Fibroblast of gingiva (primary cell): ENCODE results near the gene FAM110C.
"Not testable (repeated sequence)": the region's sequence is repeated elsewhere in the genome, so short reads cannot be mapped to it uniquely, and the experiment has no call there.

Source experiments
- DNase-seq: peaks from one replicate; pipeline ENCODE4 v3.0.0-alpha.2; 2011; ENCODE audit warnings: low read depth

The FAM110C gene

DNA sequence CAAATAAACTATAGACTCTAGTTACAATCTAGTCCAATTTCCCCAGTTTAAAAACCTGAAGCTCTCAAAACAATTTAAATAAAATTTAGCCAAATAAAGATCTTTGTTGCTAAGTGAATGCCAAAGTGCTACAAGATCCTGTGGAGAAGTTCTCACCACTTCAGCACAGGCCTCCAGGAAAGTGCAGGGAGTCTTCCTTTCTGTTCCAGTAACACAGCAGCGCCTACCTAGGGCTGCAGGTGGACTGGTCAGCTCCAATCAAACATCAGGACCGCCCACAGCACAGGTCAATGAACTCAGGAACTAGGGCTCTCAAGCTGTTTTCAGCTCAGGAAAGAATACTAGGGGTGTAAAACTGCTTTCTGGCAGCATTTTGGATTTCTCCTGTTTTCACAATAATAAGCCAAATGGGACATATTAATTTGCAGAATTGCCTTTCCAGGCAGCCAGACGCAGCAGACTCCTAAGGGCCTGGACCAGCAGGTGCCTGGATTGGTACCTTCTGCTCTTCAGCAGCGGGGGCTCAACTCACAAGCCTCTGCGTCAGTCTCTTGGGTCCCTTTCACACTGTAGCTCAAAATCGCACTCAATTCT is 1.5 kb downstream of the FAM110C start:
- no peak for DNase-seq

GRCh38 chr2:42788-43187 is 3.5 kb downstream of the FAM110C start:
- no peak for DNase-seq

- DNase-seq: no peak
Measured at GRCh38 chr2:40465-40864, 5.8 kb downstream of the FAM110C start.

GRCh38 chr2:38155-38554 is 8.2 kb downstream of the FAM110C start:
- no peak for DNase-seq

DNA sequence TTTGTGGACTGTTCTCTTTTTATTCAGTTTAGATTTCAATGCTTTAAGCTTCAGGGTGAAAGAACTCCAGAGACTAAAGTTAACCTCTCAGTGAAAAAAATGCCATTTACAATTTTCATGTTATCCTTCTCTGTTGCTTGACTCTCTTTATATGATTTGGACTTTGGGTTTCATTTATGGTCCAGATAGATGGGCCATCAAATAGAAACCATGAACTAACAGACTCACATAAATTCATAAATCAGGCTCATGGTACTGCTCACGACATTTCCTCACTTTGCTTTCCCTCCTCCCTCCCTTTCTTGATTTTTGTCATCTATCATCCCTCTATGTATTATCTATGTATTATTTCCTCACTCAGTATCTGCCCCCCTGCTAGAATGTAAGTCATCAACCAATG is 10.0 kb downstream of the FAM110C start:
- DNase-seq: no peak

GRCh38 chr2:35852-36251 is 10.5 kb downstream of the FAM110C start:
- DNase-seq: no peak

- DNase-seq: no peak
Measured at GRCh38 chr2:33620-34019, 12.7 kb downstream of the FAM110C start.

GRCh38 chr2:32068-32467 is 14.2 kb downstream of the FAM110C start:
- DNase-seq: no peak

GRCh38 chr2:29253-29652 is 17.1 kb downstream of the FAM110C start:
- no peak for DNase-seq

DNA sequence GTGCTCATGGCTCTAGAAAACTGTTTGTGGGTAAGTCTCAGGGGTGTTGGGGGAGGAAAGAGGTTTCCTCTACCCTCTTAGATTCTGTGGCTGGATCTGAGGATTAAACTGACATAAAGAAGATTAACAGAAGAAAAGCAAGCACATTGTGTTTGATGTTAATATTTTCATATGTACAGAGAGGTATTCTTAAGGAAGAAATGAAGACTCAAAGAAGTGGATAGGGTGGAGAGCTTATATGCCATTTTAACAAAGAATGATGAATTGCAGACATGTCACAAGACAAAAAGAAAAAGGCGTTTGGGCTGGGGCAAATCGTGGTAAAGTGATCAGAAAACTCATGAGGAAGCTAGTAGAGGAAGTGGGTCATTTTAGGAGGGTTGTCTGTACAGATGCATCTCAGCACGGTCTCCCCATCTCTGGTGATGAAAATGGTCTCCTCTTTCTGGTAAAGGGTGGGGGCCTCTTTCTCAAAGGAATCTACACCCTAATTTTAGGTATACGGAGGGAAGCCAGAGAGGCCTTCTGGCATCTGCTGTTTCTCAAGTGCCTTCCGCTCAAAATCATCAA is 17.8 kb downstream of the FAM110C start:
- no peak for DNase-seq

DNA sequence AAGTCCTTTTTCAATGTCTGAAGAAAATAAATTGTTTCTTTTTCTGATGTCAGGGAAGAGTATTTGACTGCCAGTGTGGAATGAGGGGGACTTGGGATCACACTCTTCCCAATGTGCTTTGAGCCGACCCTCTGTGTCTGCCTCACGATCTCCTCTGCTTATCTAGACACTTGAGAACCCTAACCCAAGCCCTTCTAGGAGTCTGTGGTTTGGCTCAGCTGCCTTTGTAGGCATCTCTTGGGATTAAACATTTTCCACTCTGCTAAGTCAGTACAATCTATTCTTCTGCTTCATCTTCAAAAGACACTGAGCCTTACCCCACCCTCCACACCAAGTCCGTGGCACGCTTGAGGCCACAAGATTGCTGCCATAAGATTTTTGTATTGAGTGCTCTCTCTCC is 19.4 kb downstream of the FAM110C start:
- no peak for DNase-seq

GRCh38 chr2:25543-25942 is 20.8 kb downstream of the FAM110C start:
- no peak for DNase-seq

DNA sequence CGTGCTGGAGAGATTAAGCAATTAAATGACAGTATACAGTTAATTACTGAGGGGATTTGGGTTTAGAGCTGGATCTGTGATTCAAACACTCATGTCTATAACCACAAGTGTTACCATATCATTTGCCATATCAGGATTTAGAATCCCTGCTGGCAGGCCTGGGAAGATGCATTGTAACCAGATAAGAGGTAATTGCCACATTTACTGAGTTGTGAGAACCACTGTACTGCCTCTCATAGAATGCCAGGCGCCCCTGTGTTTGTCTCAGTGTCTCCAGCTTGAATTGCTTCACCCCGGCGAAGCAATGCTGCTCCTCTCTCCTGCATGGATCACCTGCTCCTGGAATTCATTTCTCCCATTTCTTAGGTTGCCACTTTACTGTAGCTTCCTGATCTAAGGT is 21.7 kb downstream of the FAM110C start:
- not testable (repeated sequence) for DNase-seq

GRCh38 chr2:24107-24506 is 22.2 kb downstream of the FAM110C start:
- DNase-seq: no peak

- no peak for DNase-seq
Measured at GRCh38 chr2:23283-23682, 23.0 kb downstream of the FAM110C start.

- DNase-seq: not testable (repeated sequence)
Measured at GRCh38 chr2:22244-22643, 24.1 kb downstream of the FAM110C start.

DNA sequence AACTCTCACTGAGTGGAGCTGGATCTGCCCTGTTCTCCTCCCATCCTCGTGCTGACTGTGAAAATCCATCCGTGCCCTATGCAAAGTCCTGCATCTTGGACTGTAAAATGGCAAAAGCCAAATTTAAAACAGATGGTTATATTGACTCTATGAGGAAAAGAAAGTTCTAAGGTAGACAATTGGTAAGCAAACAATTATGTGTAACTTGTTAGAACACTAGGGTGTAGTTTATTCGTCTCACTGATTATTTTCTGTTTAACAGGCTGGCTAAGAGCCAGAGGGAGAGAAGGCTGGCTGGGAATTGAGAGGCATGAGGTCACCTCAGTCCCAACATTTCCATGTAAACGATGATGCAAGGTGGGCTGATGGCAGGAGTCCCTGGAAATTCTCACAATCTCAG is 26.0 kb downstream of the FAM110C start:
- DNase-seq: not testable (repeated sequence)

GRCh38 chr2:19505-19904 is 26.8 kb downstream of the FAM110C start:
- DNase-seq: no peak

- DNase-seq: no peak
Measured at GRCh38 chr2:18402-19271, 27.7 kb downstream of the FAM110C start.

DNA sequence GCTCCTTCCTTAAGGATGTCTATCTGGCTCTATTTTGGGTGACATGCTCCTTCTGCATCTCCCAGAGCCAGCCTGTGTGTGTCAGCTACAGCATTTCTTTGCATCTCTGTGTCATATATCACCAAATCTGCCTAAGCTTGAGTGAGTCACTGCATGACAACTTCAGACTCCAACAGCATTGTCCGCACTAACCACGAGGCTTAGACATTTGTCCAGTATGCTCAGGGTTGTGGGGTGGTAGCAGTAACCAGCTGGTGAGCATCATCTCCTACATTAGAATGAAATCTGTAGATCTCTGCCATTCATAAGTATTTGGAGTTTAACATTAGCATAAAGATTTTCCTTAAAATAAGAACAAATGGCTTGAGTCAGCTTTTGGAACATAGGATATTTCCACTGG is 30.4 kb downstream of the FAM110C start:
- not testable (repeated sequence) for DNase-seq

DNA sequence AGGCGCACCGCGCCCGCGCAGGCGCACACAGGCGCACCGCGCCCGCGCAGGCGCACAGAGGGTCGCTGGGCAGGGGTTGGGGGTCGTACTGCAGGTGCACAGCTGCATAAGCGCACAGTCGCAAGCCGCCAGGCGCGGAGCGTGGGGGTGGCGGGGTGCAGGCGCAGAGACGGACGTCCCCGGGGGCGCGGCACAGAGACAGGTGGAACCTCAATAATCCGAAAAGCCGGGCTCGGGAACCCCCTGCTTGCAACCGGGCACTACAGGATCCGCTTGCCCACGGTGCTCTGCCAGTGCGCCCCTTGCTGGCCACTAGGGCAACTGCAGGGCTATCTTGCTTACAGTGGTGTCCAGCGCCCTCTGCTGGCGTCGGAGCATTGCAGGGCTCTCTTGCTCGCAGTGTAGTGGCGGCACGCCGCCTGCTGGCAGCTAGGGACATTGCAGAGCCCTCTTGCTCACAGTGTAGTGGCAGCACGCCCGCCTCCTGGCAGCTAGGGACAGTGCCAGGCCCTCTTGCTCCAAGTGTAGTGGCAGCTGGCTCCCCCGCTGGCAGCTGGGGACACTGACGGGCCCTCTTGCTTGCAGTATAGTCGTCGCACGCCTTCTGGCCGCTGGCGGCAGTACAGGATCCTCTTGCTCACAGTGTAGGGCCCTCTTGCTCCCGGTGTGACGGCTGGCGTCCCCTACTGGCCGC is 34.9 kb downstream of the FAM110C start:
- no peak for DNase-seq

- no peak for DNase-seq
Measured at GRCh38 chr2:10222-10875, 36.0 kb downstream of the FAM110C start.
